GM23338 (cell line): Measurements from ENCODE around the gene SPATA25. TPM values are rescaled to one million over a fixed set of nuclear protein-coding genes. Genes with fewer than 3 reads are reported as not detected.

Experiments
- ATAC-seq: fragments of 200-7000 bp; cut with Tn5 transposase; 3 replicates; pipeline ENCODE4 v1.9.1; 2020
- DNase-seq: peaks from one replicate; pipeline ENCODE4 v3.0.0-alpha.2; 2015; ENCODE audit warnings: low spot score
- H2AFZ ChIP-seq: fragments of 200-600 bp; sonication (generic); 2 replicates; pipeline ENCODE4 v1.8.0; 2016; ENCODE audit warnings: antibody characterized with exemption, mild to moderate bottlenecking, moderate library complexity
- H3F3A ChIP-seq: fragments of 200-600 bp; sonication (generic); replicated peaks from 2 replicates; pipeline ENCODE4 v1.8.0; 2017; ENCODE audit warnings: antibody characterized with exemption, mixed run types, low read depth
- H3K27ac ChIP-seq: fragments of 200-600 bp; sonication (generic); 2 replicates; pipeline ENCODE4 v1.6.1; 2016; ENCODE audit warnings: low read depth
- H3K27me3 ChIP-seq: fragments of 200-600 bp; sonication (generic); 2 replicates; pipeline ENCODE4 v1.8.0; 2016; ENCODE audit warnings: mild to moderate bottlenecking, mixed run types, moderate library complexity; ENCODE audit not compliant: insufficient read depth
- H3K36me3 ChIP-seq: fragments of 200-600 bp; sonication (generic); 2 replicates; pipeline ENCODE4 v1.8.0; 2016; ENCODE audit warnings: mild to moderate bottlenecking; ENCODE audit not compliant: insufficient read depth
- H3K4me1 ChIP-seq: fragments of 200-600 bp; sonication (generic); 2 replicates; pipeline ENCODE4 v1.8.0; 2016; ENCODE audit warnings: mild to moderate bottlenecking, moderate library complexity; ENCODE audit not compliant: insufficient read depth
- H3K4me2 ChIP-seq: fragments of 200-600 bp; sonication (generic); 2 replicates; pipeline ENCODE4 v1.7.1; 2017; ENCODE audit warnings: mixed run types
- H3K4me3 ChIP-seq: fragments of 200-600 bp; sonication (generic); 2 replicates; pipeline ENCODE4 v1.6.1; 2016; ENCODE audit warnings: mixed run types
- H3K79me2 ChIP-seq: fragments of 200-600 bp; sonication (generic); replicated peaks from 2 replicates; pipeline ENCODE4 v1.8.0; 2017; ENCODE audit warnings: mild to moderate bottlenecking; ENCODE audit not compliant: insufficient read depth
- H3K9me2 ChIP-seq: fragments of 200-600 bp; sonication (generic); 2 replicates; pipeline ENCODE4 v1.8.0; 2017; ENCODE audit not compliant: insufficient read depth
- H4K20me1 ChIP-seq: fragments of 200-600 bp; sonication (generic); replicated peaks from 2 replicates; pipeline ENCODE4 v1.8.0; 2017; ENCODE audit warnings: mild to moderate bottlenecking; ENCODE audit not compliant: insufficient read depth
- H3K27ac Mint-ChIP-seq: 2 replicates; pipeline ENCODE4 v1.8.0; 2020; ENCODE audit warnings: inconsistent platforms, mild to moderate bottlenecking, moderate library complexity, mixed read lengths
- H3K27me3 Mint-ChIP-seq: 3 replicates; pipeline ENCODE4 v1.8.0; 2022; ENCODE audit warnings: low read depth, mild to moderate bottlenecking, moderate library complexity, mixed read lengths, inconsistent platforms; ENCODE audit not compliant: insufficient read depth, poor library complexity
- H3K36me3 Mint-ChIP-seq: 3 replicates; pipeline ENCODE4 v1.8.0; 2021; ENCODE audit warnings: low read depth, mild to moderate bottlenecking, inconsistent platforms, moderate library complexity, mixed read lengths
- H3K4me1 Mint-ChIP-seq: 3 replicates; pipeline ENCODE4 v1.8.0; 2020; ENCODE audit warnings: mild to moderate bottlenecking, inconsistent platforms, mixed read lengths
- H3K4me3 Mint-ChIP-seq: 3 replicates; pipeline ENCODE4 v1.8.0; 2021; ENCODE audit warnings: moderate library complexity, mild to moderate bottlenecking, inconsistent platforms, mixed read lengths
- H3K9me3 Mint-ChIP-seq: 3 replicates; pipeline ENCODE4 v1.8.0; 2020; ENCODE audit warnings: moderate library complexity, mild to moderate bottlenecking, inconsistent platforms, mixed read lengths
- CREB1 ChIP-seq: fragments of 250-450 bp; sonication (Bioruptor Pico); IDR thresholded peaks from 2 replicates; pipeline ENCODE4 v1.5.0; 2020; ENCODE audit warnings: low read depth, mild to moderate bottlenecking, moderate library complexity
- EZH2 ChIP-seq: fragments of 200-600 bp; sonication (generic); IDR thresholded peaks from one replicate; pipeline ENCODE4 v1.8.0; 2017; ENCODE audit warnings: antibody characterized with exemption, mild to moderate bottlenecking, low read depth; ENCODE audit not compliant: unreplicated experiment
- EZH2phosphoT487 ChIP-seq: fragments of 200-600 bp; sonication (generic); IDR thresholded peaks from one replicate; pipeline ENCODE4 v1.8.1; 2018; ENCODE audit warnings: antibody characterized with exemption; ENCODE audit not compliant: unreplicated experiment
- JUNB ChIP-seq: IDR thresholded peaks from one replicate; pipeline ENCODE4 v1.6.1; 2016; ENCODE audit warnings: antibody characterized with exemption; ENCODE audit not compliant: unreplicated experiment
- NANOG ChIP-seq: IDR thresholded peaks from 2 replicates; pipeline ENCODE4 v1.6.1; 2016; ENCODE audit warnings: antibody characterized with exemption, borderline replicate concordance
- POLR2AphosphoS5 ChIP-seq: IDR thresholded peaks from 2 replicates; pipeline ENCODE4 v1.6.1; 2016; ENCODE audit warnings: antibody characterized with exemption, low read depth
- STAT1 ChIP-seq: IDR thresholded peaks from one replicate; pipeline ENCODE4 v1.6.1; 2016; ENCODE audit warnings: antibody characterized with exemption; ENCODE audit not compliant: unreplicated experiment
- ZNF114 ChIP-seq: fragments of 250-450 bp; sonication (Bioruptor Pico); IDR thresholded peaks from 2 replicates; pipeline ENCODE4 v1.5.0; 2020; ENCODE audit warnings: mild to moderate bottlenecking, moderate library complexity
- ZNF331 ChIP-seq: fragments of 250-450 bp; sonication (Bioruptor Pico); IDR thresholded peaks from 2 replicates; pipeline ENCODE4 v1.5.0; 2020; ENCODE audit warnings: low read depth, mild to moderate bottlenecking, moderate library complexity
- polyA plus RNA-seq: library from polyadenylated mRNA; unstranded; fragments of >200 nt; fragmentation: Nextera tagmentation; extraction: Ambion mirVana; gene quantifications from 2 replicates; pipeline ENCODE4 v1.2.1, GENCODE V29; 2016
- total RNA-seq: library from RNA; depleted of rRNA; stranded (reverse); fragments of >200 nt; shearing (Covaris generic); gene quantifications from 2 replicates; pipeline ENCODE4 v1.2.3, GENCODE V29; 2014
- TF ChIP-seq, protein P1 (sequence below): IDR thresholded peaks from 2 replicates; pipeline ENCODE4 v1.6.1; 2016; ENCODE audit warnings: antibody characterized with exemption
- TF ChIP-seq, protein P2 (sequence below): fragments of 250-450 bp; sonication (Bioruptor Pico); IDR thresholded peaks from 2 replicates; pipeline ENCODE4 v1.5.0; 2020; ENCODE audit warnings: mild to moderate bottlenecking, moderate library complexity
- TF ChIP-seq, protein P3 (sequence below): IDR thresholded peaks from one replicate; pipeline ENCODE4 v1.6.1; 2018; ENCODE audit warnings: antibody characterized with exemption; ENCODE audit not compliant: unreplicated experiment
- TF ChIP-seq, protein P4 (sequence below), 2 experiments: fragments of 200-600 bp in 1 of 2; sonication (generic) in 1 of 2; conservative IDR thresholded peaks; 2 replicates each; pipeline versions ENCODE4 v1.5.1 to v1.6.1; 2016 to 2017; ENCODE audit warnings: antibody characterized with exemption in 2 of 2, low read depth in 2 of 2, mild to moderate bottlenecking in 2 of 2, moderate library complexity in 1 of 2

Gene SPATA25
- total and polyA plus RNA-seq, 2 experiments from 2014 or later, result 7.5 TPM; not detected in 1

DNA sequence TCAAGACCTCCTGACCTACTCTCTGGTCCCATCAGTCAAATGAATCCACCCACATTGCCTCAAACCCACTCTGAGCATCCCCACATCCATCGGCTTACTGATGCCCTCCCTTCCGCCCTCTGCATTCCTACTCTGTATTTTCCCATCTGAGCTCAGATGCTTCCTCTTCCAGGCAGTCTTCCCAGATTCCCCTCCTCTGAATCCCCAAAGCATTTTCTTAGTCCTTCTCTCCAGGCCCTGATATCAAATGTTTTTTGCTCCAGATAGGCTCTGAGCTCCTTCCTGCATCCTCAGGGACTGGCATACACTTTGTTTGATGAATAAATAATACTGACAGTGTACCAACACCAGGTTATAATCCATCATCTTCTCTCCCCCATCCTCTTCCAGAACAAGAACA lies 20.7 kb upstream of the SPATA25 start:
- H3K27ac ChIP-seq, result no peak overlapping the region
- H3K4me1 Mint-ChIP-seq, result peaks cover 14% of the 10 kb centered on the region
- H2AFZ ChIP-seq, result no peak overlapping the region
- peaks cover 33% of the 10 kb centered on the region for H3K27me3 Mint-ChIP-seq
- TF ChIP-seq CREB1, result no peak
- no peak for TF ChIP-seq EZH2phosphoT487
- no peak for TF ChIP-seq STAT1
- TF ChIP-seq, protein P1, sequence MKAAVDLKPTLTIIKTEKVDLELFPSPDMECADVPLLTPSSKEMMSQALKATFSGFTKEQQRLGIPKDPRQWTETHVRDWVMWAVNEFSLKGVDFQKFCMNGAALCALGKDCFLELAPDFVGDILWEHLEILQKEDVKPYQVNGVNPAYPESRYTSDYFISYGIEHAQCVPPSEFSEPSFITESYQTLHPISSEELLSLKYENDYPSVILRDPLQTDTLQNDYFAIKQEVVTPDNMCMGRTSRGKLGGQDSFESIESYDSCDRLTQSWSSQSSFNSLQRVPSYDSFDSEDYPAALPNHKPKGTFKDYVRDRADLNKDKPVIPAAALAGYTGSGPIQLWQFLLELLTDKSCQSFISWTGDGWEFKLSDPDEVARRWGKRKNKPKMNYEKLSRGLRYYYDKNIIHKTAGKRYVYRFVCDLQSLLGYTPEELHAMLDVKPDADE, result no peak
- TF ChIP-seq EZH2, result no peak
- TF ChIP-seq ZNF114 (CRISPR knock-in tag), result no peak
- no peak for TF ChIP-seq ZNF331 (CRISPR knock-in tag)
- no peak for TF ChIP-seq POLR2AphosphoS5
- no peak for TF ChIP-seq NANOG
- TF ChIP-seq, protein P2, sequence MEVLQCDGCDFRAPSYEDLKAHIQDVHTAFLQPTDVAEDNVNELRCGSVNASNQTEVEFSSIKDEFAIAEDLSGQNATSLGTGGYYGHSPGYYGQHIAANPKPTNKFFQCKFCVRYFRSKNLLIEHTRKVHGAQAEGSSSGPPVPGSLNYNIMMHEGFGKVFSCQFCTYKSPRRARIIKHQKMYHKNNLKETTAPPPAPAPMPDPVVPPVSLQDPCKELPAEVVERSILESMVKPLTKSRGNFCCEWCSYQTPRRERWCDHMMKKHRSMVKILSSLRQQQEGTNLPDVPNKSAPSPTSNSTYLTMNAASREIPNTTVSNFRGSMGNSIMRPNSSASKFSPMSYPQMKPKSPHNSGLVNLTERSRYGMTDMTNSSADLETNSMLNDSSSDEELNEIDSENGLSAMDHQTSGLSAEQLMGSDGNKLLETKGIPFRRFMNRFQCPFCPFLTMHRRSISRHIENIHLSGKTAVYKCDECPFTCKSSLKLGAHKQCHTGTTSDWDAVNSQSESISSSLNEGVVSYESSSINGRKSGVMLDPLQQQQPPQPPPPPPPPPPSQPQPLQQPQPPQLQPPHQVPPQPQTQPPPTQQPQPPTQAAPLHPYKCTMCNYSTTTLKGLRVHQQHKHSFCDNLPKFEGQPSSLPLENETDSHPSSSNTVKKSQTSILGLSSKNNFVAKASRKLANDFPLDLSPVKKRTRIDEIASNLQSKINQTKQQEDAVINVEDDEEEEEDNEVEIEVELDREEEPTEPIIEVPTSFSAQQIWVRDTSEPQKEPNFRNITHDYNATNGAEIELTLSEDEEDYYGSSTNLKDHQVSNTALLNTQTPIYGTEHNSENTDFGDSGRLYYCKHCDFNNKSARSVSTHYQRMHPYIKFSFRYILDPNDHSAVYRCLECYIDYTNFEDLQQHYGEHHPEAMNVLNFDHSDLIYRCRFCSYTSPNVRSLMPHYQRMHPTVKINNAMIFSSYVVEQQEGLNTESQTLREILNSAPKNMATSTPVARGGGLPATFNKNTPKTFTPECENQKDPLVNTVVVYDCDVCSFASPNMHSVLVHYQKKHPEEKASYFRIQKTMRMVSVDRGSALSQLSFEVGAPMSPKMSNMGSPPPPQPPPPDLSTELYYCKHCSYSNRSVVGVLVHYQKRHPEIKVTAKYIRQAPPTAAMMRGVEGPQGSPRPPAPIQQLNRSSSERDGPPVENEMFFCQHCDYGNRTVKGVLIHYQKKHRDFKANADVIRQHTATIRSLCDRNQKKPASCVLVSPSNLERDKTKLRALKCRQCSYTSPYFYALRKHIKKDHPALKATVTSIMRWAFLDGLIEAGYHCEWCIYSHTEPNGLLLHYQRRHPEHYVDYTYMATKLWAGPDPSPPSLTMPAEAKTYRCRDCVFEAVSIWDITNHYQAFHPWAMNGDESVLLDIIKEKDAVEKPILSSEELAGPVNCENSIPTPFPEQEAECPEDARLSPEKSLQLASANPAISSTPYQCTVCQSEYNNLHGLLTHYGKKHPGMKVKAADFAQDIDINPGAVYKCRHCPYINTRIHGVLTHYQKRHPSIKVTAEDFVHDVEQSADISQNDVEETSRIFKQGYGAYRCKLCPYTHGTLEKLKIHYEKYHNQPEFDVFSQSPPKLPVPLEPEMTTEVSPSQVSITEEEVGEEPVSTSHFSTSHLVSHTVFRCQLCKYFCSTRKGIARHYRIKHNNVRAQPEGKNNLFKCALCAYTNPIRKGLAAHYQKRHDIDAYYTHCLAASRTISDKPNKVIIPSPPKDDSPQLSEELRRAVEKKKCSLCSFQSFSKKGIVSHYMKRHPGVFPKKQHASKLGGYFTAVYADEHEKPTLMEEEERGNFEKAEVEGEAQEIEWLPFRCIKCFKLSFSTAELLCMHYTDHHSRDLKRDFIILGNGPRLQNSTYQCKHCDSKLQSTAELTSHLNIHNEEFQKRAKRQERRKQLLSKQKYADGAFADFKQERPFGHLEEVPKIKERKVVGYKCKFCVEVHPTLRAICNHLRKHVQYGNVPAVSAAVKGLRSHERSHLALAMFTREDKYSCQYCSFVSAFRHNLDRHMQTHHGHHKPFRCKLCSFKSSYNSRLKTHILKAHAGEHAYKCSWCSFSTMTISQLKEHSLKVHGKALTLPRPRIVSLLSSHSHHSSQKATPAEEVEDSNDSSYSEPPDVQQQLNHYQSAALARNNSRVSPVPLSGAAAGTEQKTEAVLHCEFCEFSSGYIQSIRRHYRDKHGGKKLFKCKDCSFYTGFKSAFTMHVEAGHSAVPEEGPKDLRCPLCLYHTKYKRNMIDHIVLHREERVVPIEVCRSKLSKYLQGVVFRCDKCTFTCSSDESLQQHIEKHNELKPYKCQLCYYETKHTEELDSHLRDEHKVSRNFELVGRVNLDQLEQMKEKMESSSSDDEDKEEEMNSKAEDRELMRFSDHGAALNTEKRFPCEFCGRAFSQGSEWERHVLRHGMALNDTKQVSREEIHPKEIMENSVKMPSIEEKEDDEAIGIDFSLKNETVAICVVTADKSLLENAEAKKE (CRISPR knock-in tag), result no peak
- TF ChIP-seq, protein P3, sequence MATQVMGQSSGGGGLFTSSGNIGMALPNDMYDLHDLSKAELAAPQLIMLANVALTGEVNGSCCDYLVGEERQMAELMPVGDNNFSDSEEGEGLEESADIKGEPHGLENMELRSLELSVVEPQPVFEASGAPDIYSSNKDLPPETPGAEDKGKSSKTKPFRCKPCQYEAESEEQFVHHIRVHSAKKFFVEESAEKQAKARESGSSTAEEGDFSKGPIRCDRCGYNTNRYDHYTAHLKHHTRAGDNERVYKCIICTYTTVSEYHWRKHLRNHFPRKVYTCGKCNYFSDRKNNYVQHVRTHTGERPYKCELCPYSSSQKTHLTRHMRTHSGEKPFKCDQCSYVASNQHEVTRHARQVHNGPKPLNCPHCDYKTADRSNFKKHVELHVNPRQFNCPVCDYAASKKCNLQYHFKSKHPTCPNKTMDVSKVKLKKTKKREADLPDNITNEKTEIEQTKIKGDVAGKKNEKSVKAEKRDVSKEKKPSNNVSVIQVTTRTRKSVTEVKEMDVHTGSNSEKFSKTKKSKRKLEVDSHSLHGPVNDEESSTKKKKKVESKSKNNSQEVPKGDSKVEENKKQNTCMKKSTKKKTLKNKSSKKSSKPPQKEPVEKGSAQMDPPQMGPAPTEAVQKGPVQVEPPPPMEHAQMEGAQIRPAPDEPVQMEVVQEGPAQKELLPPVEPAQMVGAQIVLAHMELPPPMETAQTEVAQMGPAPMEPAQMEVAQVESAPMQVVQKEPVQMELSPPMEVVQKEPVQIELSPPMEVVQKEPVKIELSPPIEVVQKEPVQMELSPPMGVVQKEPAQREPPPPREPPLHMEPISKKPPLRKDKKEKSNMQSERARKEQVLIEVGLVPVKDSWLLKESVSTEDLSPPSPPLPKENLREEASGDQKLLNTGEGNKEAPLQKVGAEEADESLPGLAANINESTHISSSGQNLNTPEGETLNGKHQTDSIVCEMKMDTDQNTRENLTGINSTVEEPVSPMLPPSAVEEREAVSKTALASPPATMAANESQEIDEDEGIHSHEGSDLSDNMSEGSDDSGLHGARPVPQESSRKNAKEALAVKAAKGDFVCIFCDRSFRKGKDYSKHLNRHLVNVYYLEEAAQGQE, result no peak
- TF ChIP-seq, protein P4, sequence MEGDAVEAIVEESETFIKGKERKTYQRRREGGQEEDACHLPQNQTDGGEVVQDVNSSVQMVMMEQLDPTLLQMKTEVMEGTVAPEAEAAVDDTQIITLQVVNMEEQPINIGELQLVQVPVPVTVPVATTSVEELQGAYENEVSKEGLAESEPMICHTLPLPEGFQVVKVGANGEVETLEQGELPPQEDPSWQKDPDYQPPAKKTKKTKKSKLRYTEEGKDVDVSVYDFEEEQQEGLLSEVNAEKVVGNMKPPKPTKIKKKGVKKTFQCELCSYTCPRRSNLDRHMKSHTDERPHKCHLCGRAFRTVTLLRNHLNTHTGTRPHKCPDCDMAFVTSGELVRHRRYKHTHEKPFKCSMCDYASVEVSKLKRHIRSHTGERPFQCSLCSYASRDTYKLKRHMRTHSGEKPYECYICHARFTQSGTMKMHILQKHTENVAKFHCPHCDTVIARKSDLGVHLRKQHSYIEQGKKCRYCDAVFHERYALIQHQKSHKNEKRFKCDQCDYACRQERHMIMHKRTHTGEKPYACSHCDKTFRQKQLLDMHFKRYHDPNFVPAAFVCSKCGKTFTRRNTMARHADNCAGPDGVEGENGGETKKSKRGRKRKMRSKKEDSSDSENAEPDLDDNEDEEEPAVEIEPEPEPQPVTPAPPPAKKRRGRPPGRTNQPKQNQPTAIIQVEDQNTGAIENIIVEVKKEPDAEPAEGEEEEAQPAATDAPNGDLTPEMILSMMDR (conservative IDR thresholded peaks at IDR 0.05; ENCODE audit: low read depth in 2 of 2), result no peak
- no peak for TF ChIP-seq JUNB
- H3K4me3 Mint-ChIP-seq, result no peak overlapping the region
- peaks cover 7% of the 10 kb centered on the region; the same call in 1 of the 2 replicates for H3K4me1 ChIP-seq
- peaks cover 13% of the 10 kb centered on the region; the same call in 1 of the 2 replicates for H3F3A ChIP-seq
- no peak overlapping the region for H3K4me2 ChIP-seq
- H3K4me3 ChIP-seq, result no peak overlapping the region
- H3K9me3 Mint-ChIP-seq, result no peaks in the 10 kb centered on the region; the same call in 2 of the 3 replicates
- H3K27ac Mint-ChIP-seq, result no peak overlapping the region
- H3K79me2 ChIP-seq, result peaks cover 10% of the 10 kb centered on the region
- DNase-seq (no peak), ATAC-seq (no peak)
- H4K20me1 ChIP-seq, result peaks cover 29% of the 10 kb centered on the region
- H3K9me2 ChIP-seq, result no peaks in the 10 kb centered on the region
- peaks cover 71% of the 10 kb centered on the region for H3K36me3 Mint-ChIP-seq
- H3K27me3 ChIP-seq, result no peaks in the 10 kb centered on the region
- H3K36me3 ChIP-seq, result peaks cover 19% of the 10 kb centered on the region
